Measurements from ENCODE around the gene NECTIN1.

Gene NECTIN1

DNA sequence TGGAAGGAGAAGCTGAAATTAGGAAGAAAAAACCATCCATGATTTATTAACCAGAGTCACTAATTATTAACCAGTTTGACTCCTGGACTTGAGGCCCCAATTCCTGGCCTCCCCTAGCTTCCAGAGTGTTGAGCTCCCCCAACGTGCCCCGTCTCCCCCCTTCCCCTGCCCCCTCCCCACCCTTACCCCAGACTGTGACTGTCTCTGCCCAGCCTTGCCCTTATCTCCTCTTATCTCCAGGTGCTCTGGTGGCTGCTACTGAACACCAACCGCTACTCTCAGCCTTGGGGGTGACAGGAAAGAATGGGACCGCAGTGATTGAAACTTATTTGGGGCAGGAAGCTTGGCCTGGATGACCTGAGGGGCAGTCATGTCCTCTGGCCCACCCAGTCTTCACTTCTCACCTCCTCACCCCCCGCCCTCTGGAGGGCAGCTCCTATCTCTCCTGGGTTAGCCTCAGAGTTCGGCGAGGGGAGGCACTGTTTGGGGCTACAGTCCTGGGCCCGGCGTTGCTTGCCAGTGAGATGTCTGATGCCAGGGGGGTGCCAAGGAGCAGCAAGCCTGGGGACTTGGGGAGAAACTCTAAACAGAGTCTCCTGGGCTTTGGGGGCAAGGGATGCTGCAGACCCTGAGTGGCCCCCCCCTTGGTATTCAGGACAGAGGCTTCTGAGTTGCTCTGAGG is 15.5 kb downstream of the NECTIN1 start:
- no peak for DNase-seq (ENCODE audit: low read depth in 3 of 3, low spot score in 1 of 3)

DNA sequence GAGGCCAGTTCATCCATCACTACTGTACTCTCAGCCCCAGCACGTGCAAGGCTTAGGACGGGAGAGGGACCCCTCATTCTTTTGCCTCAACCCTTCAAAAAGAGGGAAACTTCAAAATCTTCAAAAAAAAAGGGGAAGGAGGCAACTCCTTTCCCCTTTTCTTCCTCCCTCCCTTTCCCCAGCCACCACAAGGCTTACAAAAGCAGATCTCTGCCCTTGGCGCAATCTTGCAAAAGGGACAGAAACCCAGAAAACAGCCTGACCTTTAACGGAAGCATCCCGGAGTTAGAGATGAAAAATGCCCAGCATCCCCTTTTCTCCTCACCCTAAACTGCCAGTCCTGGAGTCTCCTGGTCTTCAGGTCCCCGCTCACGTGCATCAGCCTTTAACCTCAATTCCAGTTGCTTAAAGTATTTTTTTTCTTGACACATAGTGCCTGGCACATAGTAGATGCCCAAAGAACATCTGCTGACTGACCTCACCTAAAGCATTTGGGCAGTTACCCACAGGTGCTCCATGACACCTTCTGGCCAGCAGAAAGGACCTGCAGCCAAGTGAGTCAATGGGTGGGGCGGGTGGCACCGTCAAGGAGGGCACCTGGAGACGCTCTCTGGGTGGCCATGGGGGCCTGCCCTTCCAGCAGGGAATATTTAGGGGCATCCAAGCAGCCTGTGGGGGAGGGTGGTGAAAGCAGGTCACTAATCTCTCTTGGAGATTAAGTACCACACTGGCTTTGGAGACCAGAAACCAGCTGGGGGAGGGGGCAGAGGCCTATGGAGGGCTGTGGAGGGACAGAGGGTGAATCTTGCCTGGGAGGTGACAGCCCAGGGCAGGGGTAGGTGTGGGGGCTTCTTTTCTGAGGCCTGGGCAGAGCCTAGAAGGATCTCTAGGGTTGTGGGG is 16.3 kb downstream of the NECTIN1 start:
- no peak for DNase-seq (ENCODE audit: low read depth in 3 of 3, low spot score in 1 of 3)

DNA sequence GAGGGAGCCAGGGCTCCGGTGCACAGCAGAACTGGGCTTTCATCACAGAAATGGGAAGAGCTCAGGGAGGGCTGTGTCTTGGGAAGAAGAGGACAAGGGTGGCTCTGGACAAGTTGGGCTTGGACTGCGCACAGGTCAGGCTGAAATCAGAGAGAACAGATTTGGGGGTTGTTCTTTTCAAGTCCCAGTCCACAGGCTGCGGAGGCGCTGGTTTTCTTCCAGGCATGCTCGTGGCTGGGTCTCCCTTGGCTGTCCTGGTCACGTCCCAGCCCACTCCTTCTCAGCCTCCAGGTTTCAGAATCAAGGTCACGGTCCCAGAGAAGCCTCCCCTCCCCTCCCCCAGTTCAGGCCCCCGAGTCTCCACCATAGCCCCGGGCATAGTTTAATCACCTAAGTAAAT is 17.0 kb downstream of the NECTIN1 start:
- no peak for DNase-seq (ENCODE audit: low read depth in 3 of 3, low spot score in 1 of 3)

DNA sequence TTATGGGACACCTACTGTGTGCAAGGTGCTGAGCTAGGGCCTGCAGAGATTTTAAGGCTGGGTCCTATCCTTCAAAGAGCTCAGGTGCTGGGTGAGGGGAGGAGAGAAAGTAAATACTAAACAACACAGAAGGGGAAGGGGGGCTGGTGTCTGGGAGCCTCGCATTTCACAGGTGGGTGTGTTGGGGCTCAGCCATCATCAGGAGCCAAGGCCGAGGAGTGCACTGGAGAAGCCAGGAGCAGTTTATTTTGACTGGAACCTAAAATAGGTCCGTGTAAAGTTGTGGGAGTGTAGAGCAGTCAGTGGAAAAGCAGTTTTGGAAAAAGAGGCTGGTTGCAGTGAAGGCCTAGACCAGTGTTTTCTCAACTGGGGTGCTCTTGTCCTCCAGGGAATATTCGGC is 17.5 kb downstream of the NECTIN1 start:
- no peak for DNase-seq (ENCODE audit: low read depth in 3 of 3, low spot score in 1 of 3)

DNA sequence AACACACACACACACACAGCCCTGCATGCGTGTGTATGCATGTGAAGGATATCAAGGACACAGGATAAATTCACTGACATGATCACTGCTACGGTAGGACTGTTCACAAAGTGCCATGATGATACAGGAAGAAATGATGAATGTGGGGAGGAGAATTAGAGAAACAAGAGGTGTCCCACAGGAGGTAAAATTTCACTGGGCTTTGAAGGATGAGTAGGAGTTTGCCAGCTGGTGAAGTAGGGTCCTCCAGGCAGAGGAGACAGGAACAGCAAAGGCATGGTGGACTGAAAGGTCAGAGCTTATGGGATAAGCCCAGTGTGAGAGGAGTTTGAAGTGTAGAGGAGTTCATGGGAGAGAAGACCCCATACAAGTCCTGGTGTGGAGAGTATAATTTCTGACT is 18.6 kb downstream of the NECTIN1 start:
- no peak for DNase-seq (ENCODE audit: low read depth in 3 of 3, low spot score in 1 of 3)

DNA sequence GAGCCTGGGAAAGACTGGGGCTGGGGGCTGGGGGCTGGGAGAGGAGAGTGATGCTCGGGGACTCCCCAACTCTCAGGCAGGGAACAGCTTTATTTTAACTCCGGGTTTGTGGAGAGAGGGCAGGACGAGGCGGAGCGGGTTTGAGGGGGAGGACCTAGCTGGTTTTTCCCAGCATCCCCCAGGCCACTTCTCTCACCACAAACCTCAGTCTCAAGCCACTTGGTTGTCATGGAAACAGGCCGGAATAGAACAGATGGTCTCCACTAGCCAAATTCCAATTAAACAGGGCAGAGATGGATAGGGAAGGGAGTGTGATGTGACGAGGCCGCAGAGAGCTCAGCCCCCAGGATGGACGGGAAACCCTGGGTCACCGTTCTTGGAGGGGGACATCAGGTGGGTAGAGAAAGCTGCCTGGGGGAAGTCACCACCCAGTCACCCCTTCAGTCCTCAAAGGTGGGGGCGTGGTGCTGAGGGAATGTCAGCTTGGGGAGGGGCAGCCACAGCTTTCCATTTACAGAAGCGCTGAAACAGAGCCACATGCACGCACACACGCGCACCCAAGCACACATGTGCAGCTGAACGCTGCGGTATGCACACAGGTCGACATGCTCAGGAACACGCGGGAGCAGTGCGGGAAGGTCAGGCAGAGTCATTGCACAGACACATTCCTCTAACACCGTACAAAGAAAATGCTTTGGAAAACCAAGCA is 19.2 kb downstream of the NECTIN1 start:
- DNase-seq (ENCODE audit: low read depth in 3 of 3, low spot score in 1 of 3): no peak

DNA sequence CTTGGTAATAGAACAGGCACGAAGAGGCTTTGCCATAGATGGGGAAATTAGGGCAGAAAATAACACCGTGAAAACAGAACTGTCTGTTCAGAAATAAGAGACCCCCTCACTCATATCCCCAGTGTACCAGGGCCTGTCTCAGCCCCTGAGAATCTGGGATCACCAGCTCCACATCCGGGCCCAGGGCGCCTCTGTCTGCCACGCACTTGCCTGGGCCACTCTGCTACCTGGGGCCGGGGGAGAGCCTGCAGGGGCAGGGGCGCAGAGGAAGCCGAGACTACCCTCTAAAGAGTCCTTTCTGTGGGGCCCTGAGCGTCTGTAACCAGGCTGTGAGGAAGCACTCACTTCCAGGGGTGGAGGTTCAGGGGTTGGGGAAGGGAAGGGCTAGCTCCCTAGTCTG is 19.8 kb downstream of the NECTIN1 start:
- no peak for DNase-seq (ENCODE audit: low read depth in 3 of 3, low spot score in 1 of 3)

DNA sequence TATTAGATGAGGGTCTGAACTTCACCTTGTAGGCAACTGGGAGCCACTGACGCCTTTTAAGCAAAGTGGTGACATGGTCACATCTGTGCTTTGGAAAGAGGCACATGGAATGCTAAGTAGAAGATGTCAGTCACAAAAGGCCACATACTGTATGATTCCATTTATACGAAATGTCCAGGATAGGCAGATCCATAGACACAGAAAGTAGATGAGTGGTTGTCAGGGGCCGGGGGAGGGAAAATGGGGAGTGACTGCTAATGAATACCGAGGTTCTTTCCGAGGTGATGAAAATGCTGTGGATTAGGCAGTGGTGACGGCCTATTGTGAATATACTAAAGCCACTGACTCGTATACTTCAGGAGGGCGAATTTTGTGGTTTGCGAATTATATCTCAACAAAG is 20.6 kb downstream of the NECTIN1 start:
- no peak for DNase-seq (ENCODE audit: low read depth in 3 of 3, low spot score in 1 of 3)

DNA sequence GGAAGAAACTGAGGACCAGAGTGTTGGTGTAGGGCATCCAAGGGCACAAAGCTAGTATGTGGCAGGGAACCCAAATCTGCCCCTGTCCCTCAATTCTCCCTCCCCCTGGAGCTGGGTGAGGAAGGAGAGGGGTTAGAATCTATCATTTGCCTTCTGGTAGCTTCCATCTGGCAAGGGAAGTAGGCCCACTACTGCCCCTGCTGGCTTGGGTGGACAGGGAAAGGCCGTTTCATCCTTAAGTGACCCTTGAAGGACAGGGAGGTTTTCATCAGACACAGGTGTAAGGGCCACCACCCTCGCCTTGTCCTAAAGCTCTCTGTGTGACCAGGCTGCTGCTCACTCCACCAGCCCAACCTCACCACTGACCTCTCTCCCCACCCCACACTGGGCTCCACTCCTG is 22.1 kb downstream of the NECTIN1 start:
- no peak for DNase-seq (ENCODE audit: low read depth in 3 of 3, low spot score in 1 of 3)

DNA sequence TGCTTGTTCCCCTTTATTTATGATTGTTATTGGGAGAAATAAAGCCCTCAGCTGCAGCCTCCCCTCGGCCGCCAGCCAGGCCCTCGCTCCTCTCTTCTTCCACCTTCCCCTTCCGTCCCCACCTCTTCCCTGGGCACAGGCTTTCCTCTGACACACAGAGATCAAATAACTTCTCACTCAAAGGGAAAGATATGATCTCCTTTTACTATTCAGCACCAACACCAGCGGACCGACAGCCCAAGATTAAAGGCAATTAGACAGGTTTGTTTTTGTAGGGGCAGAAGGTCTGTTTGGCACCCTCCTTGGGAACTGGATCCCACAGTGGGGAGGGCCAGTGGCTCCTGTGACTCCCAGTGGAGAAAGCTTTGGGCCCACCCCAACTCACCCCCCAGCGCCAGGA is 23.0 kb downstream of the NECTIN1 start:
- DNase-seq (ENCODE audit: low read depth in 3 of 3, low spot score in 1 of 3): no peak

DNA sequence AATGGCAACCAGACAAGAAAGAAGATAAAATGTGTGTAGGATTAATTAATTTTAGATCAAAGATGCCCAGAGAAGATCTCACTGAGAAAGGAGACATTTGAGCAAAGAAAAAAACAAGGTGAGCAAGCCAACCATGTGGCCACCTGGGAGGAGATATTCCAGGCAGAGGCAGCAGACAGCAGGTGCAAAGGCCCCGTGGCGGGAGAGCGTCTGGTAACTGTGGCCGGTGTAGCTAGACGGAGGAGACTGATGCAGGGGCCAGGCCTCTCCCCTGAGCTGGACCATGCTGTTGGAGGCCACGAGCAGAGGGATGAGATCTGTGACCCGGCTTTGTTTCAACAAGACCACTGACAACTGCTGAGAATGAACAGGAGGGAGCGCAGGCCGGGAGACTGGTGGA is 23.6 kb downstream of the NECTIN1 start:
- no peak for DNase-seq (ENCODE audit: low read depth in 3 of 3, low spot score in 1 of 3)

DNA sequence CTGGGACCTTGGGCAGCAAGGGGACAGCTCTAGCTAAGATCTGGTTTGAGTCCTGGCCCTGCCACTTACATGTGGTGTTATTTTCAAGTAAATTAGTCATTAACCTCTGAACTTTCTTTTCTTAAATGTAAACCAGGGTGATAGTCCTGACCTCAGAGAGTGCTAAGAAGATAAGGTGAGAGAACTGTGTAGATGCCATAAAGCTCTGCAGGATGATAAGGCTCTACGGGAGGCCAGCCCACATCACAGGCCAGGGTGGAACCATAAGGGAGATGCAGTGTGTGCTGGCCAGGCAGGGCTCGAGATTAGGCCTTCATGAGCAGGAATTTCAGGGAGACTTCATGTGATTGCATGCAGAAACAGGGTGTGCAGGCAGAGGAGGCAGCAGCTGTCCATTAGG is 24.2 kb downstream of the NECTIN1 start:
- DNase-seq (ENCODE audit: low read depth in 3 of 3, low spot score in 1 of 3): no peak

DNA sequence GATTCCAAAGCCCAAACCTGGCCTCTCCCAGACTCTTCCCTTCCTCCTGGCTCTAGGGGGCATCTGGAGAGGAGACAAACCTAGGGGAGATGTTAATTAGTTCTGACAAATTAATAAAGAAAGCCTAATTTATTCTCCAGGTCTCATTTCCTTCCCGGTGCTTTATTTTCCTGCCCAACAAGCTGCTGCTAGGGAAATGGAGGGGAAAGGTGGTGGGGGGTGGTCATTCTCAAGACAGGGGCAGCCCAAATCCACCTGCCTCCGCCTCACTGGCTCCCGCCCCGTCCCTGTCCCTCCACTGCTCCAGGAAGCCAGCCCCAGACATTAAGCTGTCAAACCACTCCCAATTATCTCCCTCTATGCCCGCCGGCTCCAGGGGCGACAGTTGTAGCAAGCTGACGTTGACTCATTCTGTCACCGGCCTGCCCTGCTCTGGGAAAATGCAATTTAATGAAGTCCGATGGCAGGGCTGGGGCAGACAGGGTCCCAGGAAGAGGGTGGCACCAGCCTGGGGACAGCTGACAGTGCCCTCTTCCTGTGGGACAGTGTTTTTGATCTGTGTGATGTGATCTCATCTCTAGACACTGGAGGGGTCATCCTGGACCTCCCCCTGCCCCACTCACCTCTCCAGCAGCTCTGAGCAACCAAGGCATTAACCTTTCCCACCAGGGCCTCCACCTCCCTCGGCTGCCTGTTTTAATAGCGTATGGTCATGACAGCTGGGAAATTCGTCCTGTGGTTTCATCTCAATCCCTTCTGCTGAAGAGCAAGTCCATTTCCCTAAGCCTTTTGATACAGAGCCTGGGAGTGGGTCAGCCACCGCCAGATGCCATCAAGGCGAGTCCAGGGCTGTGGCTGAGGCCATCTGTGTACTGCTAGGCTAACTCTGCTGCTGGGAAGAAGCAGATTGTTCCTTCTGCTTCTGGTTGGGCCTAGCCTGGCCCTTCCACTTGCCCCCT is 27.1 kb downstream of the NECTIN1 start:
- no peak for DNase-seq (ENCODE audit: low read depth in 3 of 3, low spot score in 1 of 3)

DNA sequence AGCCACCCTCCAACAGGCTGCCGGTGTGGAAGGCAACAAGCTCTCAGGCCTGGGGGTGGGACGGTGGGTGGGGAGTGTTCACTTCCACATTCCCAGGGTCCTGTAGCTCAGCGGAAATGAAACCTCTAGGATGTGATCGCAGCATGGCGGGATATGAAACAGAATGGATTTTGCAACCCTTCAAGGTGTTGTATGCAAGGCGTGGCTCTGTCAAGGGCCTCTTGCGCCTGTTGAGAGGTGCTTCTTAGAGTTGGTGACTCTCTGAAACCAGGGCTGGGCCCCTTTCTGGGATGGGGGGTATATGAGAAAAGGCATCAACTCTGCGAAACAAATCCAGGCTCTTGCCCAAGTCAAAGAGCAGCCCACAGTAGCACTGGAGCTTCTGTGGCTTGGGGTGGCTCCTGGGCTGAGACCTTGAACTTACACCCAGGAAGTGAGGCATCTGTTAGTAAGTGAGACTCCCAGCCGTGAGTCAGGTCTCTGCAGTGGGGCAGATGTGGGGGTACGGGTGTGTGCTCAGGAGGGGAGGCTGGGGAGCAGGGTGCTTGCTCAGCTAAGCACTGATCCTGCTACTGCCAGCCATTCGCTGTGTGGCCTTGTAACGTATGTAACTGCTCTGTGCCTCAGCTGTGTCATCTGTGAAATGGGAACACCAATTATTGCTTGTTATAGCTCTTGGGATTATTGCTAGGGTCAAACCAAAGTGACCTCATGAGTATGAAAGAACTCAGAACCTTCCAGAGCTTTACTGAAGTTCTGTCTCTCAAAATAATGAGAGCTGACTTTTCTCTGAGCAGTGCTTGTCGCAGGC is 28.3 kb downstream of the NECTIN1 start:
- no peak for DNase-seq (ENCODE audit: low read depth in 3 of 3, low spot score in 1 of 3)

DNA sequence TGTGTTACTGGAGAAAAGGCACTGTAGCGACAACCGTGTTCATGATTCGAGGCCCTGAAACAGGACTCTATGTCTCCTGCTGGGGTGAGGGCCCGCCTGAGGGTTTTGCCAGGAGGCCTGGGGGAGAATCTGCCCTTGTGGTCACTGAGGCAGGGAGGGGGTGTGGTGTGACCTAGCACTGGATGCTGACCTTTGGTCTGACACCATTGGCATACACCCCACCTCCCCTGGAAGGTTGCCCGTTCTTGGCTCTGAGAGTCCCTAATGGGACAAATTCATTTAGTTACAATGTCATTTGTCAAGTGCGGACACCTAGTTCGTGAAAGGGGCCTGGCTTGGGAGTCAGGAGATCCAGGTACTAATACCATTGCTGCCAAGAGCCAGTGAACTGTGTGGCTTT is 29.0 kb downstream of the NECTIN1 start:
- DNase-seq (ENCODE audit: low read depth in 3 of 3, low spot score in 1 of 3): no peak

DNA sequence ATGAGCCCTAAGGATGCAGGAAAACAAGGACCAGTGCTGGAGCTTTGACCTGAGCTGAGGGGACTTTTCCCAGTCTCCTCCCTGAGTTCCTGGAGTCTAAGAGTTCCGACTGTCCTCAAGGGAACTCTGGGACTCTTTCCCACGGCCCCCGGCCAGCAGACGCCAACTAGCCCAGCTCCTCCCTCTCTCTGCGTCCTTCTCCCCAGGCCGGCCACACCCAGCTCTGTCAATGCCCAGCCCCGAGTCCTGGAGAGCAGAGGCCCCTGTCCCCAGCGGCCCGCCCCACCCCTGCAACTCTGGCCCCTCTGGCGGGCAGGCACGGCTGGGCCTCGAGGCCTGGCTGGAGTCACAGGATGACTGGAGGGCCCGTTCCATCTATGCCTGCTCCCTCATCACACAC is 29.8 kb downstream of the NECTIN1 start:
- DNase-seq (ENCODE audit: low read depth in 3 of 3, low spot score in 1 of 3): no peak

DNA sequence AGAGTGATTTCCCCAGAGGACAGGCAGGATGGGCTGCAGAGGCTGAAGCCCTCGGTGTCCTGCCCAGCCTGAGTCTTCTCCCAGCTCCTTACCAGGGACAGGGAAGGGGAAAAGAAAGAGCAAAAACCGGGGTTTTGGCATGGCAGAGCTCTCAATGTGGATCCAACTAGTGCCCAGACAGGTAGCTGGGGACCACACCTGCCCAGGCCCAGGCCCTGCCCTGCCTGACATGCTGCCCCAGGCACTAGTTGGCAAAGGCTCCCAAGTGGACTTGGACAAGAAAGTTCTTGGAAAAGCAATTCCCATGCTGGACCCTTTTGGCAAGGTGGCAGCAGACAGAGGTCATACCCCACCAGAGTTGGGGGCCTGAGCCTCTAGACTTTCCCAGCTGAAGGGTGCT is 31.1 kb downstream of the NECTIN1 start:
- DNase-seq (ENCODE audit: low read depth in 3 of 3, low spot score in 1 of 3): no peak

DNA sequence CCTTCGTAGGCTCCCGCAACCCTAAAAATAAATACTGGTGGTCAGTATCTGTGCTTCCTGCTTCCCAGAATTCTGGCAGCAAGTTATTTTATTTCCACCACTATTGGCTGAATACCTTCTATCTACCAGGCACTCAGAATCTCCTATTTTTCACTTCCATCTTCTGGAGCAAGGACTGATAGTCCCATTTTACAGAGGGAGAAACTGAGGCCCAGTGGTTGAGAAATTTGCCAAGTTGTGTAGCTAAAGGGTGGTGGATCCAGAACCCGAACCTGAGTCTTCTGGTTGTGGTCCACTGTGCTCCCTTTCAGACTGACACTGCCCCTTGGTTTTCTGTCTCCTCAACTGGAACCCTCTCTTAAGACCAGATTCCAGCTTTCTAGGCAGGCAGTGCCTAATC is 31.6 kb downstream of the NECTIN1 start:
- DNase-seq (ENCODE audit: low read depth in 3 of 3, low spot score in 1 of 3): no peak

DNA sequence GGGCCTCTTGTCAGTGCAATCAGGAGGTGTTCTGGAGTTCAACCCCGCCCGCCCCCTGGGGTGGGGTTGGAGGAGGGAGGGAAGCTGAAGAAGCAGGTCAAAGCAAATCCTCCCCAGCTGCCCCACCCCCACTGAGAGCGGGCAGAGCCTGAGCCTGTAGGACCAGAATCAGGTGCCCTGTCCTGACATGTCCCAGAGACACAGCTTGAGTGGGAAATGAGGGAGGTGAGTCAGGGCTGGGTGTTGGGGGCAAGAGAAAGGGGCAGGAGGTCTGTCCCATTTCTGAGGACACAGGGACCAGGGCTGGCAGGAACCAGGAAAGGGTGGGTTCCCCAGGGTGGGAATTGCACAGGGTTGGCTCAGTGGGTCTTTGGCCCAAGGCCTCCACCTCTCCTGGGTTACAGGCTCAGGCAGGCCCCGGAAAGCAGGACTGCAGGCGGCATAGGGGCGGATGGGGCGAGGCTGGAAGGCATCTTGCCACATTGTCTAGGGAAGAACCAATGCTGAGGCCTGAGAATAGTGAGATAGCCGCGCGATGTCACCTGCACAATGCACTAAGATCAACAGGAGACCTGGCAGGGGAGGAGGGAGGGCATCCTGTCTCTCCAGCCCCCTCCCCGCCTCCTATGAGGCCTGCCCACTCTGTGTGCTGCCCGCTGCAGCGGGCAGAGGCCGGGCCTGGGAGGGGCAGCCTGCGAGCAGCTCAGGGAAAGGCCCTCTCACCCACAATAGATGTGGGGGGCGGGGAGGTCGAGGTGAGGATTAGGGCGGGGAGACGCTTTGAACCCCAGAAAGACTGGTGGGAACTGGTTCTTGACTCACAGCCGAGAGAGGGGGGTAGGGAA is 32.4 kb downstream of the NECTIN1 start:
- DNase-seq (ENCODE audit: low read depth in 3 of 3, low spot score in 1 of 3): no peak

Measured in stimulated activated CD4-positive, alpha-beta T cell treated with anti-CD3 and anti-CD28 coated beads, TNF-alpha, amount 100 ng/mL, for 1 hour (primary cell).